ENCODE results near the gene ACTN1.

- no peak for TF ChIP-seq POLR2A (IDR thresholded peaks at IDR 0.05)
- TF ChIP-seq CTCF (IDR thresholded peaks at IDR 0.05) = no peak
Observed at GRCh38 chr14:68979021-68979721, at the start of gene ACTN1.

Data from lower leg skin (tissue), 3 donors.